Immature natural killer cell (primary cell): ENCODE data around the gene FNBP1L. TPM values are rescaled to one million over a fixed set of nuclear protein-coding genes. Genes with fewer than 3 reads are reported as not detected.
"Not testable (repeated sequence)": the region's sequence is repeated elsewhere in the genome, so short reads cannot be mapped to it uniquely, and the experiment has no call there.

Experiments used
- DNase-seq, 3 donors: peaks; one replicate each; pipeline ENCODE4 v3.0.0; 2022; ENCODE audit warnings: mixed read lengths in 1 of 3
- H3K27ac Mint-ChIP-seq, 6 donors: one replicate each; pipeline ENCODE4 v1.8.0; 2020; ENCODE audit warnings: mixed read lengths in 6 of 6, mild to moderate bottlenecking in 5 of 6, inconsistent platforms in 4 of 6, moderate library complexity in 3 of 6
- H3K27me3 Mint-ChIP-seq, 3 donors: one replicate each; pipeline ENCODE4 v1.8.0; 2020 to 2021; ENCODE audit warnings: low read depth in 3 of 3, mild to moderate bottlenecking in 3 of 3, mixed read lengths in 3 of 3, moderate library complexity in 3 of 3, inconsistent platforms in 1 of 3
- H3K36me3 Mint-ChIP-seq, 3 donors: one replicate each; pipeline ENCODE4 v1.8.0; 2020; ENCODE audit warnings: mixed read lengths in 3 of 3, inconsistent platforms in 2 of 3, mild to moderate bottlenecking in 2 of 3
- H3K4me1 Mint-ChIP-seq, 2 donors: one replicate each; pipeline ENCODE4 v1.8.0; 2020; ENCODE audit warnings: inconsistent platforms in 2 of 2, mild to moderate bottlenecking in 2 of 2, mixed read lengths in 2 of 2, moderate library complexity in 1 of 2
- H3K4me3 Mint-ChIP-seq, 5 donors: one replicate each; pipeline ENCODE4 v1.8.0; 2020; ENCODE audit warnings: mild to moderate bottlenecking in 5 of 5, mixed read lengths in 5 of 5, inconsistent platforms in 3 of 5, moderate library complexity in 3 of 5
- H3K9me3 Mint-ChIP-seq, 6 donors: one replicate each; pipeline ENCODE4 v1.8.0; 2020; ENCODE audit warnings: mild to moderate bottlenecking in 6 of 6, mixed read lengths in 6 of 6, inconsistent platforms in 4 of 6, moderate library complexity in 3 of 6
- polyA plus RNA-seq, 3 donors: library from polyadenylated mRNA; unstranded; fragments of 300-500 nt; fragmentation: Illumina TruSeq; gene quantifications; one replicate each; pipeline ENCODE4 v1.2.3, GENCODE V29; 2021

Gene FNBP1L
- polyA plus RNA-seq, 3 donors from 2014 or later: 0.18 to 0.21 TPM; not detected in 1

DNA sequence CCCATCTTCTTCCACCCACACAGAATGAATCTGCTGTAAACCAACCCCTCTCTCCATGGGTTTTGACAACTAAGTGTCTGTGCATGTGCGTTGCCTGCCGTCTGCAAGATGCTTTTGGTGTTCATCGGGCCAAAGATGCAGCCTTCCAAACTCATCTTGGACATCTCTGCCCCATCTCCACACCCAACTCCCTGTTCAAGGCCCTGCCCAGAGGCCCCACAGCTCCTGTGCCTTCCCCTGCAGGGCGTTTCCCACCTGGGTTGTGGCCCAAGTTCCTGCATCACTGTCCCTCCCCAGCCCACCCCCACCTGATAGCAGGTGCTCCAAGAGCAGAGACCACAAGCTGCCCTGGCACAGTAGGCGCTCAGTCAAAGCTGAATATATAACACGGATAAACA is 130.5 kb downstream of the FNBP1L start:
- H3K36me3 Mint-ChIP-seq: no peaks in the 10 kb centered on the region
- no peak overlapping the region for H3K27ac Mint-ChIP-seq
- H3K9me3 Mint-ChIP-seq: no peaks in the 10 kb centered on the region
- H3K4me3 Mint-ChIP-seq: no peak overlapping the region
- peaks cover 0 to 2% (median 0%) of the 10 kb centered on the region in 3 donors for H3K27me3 Mint-ChIP-seq
- DNase-seq: no peak
- no peaks in the 10 kb centered on the region for H3K4me1 Mint-ChIP-seq

DNA sequence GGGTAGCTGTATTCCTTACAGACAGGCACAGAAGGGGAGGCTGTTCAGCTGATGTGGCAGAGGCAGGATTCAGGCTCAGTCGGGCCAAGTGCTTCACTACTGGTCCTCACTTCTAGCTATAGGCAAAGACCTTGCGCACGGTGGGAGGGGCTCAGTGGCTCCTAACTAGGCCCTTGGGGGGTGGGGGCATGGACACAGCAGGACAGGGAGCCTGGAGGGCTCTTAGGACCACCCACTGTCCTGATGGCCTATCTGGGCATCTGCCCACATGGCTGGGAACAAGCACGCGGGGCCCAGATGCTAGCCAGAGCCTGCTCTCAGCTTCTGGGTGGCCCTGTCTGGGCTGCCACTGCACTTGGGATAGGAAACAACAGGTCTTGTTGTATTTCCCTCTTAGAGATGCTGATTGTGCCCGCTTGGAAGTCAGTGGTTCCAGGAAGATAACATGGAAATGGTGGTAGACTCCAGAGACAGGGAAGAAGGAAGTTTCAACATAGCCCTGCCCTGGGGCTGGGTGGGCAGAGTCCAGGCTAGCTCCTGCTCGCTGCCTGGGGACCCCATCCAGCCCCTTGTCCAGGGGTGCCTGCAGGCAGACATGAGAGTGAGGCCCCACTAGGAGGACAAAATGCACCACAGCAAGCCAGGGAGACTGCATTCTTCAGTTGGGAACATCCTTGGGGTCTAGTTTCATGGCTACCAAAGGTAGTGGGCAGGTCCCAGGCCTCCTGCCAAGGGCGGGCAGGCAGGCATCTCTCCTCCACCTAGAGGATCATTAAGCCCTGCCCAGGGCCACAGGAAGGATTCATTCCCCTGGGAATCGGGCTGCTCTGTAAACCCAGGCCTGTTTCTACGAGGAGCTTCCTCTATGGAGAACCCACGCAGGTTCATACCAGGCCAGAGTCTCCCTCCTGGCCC is 131.2 kb downstream of the FNBP1L start:
- no peak for DNase-seq
- Mint-ChIP-seq H3K27me3 (peaks cover 0 to 2% (median 0%) of the 10 kb centered on the region in 3 donors), H3K4me1 (no peaks in the 10 kb centered on the region), H3K4me3 (no peak overlapping the region), H3K9me3 (no peaks in the 10 kb centered on the region), H3K27ac (no peak overlapping the region), H3K36me3 (no peaks in the 10 kb centered on the region)

DNA sequence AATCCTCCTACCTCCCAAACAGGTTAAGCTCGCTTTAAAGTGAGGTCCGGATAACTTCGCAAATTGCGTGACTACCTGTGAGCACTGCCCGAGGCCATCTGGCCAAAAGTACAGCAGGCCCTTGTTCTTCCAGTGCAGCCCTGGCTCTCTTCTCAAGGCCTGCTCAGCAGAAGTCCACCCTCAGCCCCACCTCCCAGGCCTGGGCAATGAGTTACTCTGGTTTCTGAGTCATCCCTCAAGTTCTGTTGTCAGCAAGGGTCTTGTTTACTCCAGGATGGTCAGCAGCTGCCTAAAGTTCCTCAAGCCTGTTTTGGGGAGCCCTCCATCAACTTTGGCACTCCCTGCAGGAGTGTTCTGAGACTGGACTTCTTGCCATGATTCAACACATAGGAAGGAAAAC is 132.0 kb downstream of the FNBP1L start:
- no peaks in the 10 kb centered on the region for H3K4me1 Mint-ChIP-seq
- no peaks in the 10 kb centered on the region for H3K36me3 Mint-ChIP-seq
- no peak for DNase-seq

DNA sequence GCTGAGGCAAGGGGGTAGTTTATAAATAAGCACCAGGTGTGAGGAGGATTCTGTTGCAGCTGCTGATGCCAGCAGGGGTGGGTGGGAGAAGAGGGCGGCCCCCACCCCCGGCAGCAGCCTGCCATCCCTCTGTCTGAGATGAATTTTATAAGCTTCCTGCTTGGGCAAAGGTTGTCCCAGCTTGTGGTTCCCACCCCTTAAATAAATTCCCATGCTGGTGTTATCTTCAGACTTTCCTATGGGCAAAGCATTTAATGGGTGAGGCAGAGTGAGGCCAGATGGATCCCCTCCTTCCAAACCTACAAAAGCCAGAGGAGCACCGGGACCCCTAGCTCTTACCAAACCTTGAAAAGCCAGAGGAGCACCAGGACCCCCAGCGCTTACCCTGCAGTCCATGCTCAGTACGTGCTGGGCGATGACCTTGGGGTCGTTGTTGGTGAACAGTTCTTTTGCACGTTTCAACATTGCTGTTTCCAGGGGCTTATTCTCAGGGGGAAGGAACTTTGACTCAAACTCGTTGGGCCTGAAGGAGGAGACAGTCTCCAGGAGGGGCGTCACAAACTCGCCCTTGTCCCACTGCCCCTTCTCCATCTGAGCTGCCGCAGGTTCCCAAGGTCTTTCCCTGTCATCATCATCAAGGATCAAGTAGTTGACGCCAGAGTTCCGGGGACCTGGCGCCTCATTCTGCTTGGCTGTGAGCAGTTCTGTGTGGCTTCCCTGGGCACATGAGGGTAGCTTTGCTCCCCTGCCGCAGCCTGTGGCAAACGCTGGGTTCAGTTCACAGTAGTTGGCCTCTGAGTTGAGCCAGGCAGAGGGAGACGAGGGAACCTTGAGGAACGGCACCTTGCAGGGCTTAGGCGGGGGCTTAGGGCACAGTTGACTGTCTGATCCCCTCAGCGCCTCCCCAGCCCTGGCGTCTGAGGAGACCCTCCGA is 134.3 kb downstream of the FNBP1L start:
- Mint-ChIP-seq H3K27ac (no peak overlapping the region), H3K27me3 (peaks cover 0 to 2% (median 0%) of the 10 kb centered on the region in 3 donors), H3K4me1 (no peaks in the 10 kb centered on the region), H3K9me3 (no peaks in the 10 kb centered on the region), H3K4me3 (no peak overlapping the region), H3K36me3 (no peaks in the 10 kb centered on the region)
- no peak for DNase-seq

More for the DNA sequence above, 132.0 kb downstream of the FNBP1L start:
- no peaks in the 10 kb centered on the region for H3K9me3 Mint-ChIP-seq
- H3K27ac Mint-ChIP-seq: no peak overlapping the region
- H3K27me3 Mint-ChIP-seq: peaks cover 0 to 2% (median 0%) of the 10 kb centered on the region in 3 donors
- H3K4me3 Mint-ChIP-seq: no peak overlapping the region

DNA sequence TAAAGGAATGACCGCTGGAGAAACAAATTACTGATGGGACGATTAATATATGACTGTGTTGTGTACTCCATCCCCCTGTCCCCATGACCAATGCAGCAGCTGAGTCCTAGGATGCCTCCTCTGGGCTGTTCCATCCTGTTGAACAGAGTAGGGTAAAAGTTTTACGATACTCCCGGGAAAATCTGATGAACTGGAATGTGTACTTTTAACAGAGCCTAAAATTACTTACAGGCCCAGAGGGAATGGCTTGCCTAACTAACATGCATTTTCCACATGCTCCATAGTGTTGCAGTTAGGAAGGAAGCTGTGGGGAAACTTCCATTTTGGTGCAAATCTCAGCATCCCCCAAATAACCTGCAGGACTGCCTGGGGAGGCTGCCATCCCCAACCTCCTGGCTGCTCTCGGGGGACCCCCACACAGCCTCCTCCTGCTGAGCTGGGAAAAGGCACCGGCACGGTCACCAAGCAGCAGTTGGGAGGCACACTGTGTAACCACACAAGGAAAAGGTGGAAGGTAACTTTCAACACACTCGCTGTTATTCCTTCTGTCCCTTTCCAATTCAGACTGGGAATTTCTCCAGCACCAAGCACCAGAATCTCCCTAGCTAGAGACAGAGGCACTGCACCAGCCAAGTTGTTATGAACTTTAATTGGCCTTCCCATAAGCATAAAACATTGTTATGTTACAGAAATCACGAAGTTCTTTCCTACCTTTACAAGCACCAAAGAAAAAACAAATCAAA is 136.5 kb downstream of the FNBP1L start:
- H3K9me3 Mint-ChIP-seq: no peaks in the 10 kb centered on the region
- no peak overlapping the region for H3K4me3 Mint-ChIP-seq
- peaks cover 8 to 11% of the 10 kb centered on the region in 2 donors for H3K4me1 Mint-ChIP-seq
- no peak overlapping the region for H3K27ac Mint-ChIP-seq
- H3K27me3 Mint-ChIP-seq: peaks cover 0 to 2% (median 0%) of the 10 kb centered on the region in 3 donors
- DNase-seq: no peak
- no peaks in the 10 kb centered on the region for H3K36me3 Mint-ChIP-seq

DNA sequence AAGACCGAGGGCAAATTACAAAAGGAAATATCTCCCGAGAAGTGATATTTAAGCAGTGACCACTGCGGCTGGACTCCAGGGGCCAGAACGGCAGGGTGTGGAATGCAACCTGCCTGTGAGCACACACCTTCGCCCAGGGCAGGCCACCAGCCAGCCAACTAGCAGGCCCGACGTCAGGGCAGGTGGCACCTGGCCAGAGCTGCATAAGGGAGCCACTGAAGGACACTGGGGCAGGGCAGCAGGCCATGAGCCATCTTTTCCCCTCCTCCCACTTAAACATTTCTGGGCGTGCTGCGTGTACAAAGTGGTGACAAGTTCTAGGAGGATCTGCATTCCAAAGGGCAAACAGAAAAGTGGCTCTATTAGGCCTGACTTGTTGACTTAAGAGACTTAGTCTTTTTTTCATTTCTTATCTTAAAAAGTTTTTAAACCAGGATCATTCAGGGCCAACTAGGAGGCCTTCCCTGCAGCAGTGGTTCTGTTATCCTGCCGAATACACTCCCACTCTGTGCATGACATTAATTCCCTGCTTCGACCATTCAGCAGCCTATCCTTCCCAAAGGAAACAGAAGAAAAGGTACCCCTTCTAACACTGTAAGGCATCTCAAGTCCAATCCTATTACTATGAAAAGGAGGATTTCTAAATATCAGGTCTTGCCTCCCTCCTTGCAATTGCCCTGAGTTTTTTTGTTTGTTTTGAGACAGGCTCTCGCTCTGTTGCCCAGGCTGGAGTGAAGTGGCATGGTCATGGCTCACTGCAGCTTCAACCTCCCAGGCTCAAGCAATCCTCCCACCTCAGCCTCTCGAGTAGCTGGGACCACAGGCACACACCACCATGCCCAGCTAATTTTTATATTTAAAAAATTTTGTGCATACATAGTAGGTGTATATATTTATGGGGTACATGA is 137.4 kb downstream of the FNBP1L start:
- Mint-ChIP-seq H3K4me3 (no peak overlapping the region), H3K9me3 (no peaks in the 10 kb centered on the region), H3K36me3 (no peaks in the 10 kb centered on the region), H3K27ac (no peak overlapping the region), H3K4me1 (peaks cover 15 to 17% of the 10 kb centered on the region in 2 donors), H3K27me3 (peaks cover 0 to 2% (median 0%) of the 10 kb centered on the region in 3 donors)
- DNase-seq: no peak

DNA sequence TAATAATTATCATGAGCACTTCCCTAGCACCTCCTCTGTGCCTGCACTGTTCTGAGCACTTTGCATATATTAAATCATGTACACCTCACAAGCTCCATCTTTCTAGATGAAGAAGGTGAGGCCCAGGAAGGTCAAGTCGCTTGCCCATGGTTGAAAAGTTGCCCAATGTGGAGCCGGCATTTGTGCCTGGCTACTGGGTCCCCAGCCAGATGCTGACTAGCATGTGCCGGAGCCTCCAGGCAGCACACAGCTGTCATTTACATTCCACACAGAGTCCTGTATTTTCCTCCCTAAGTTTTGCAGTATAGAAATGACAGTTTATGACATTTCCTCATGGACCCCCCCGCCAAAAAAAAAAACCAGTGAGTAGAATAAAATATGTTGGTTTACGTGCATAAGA is 139.4 kb downstream of the FNBP1L start:
- Mint-ChIP-seq H3K27me3 (peaks cover 0 to 2% (median 0%) of the 10 kb centered on the region in 3 donors), H3K27ac (no peak overlapping the region), H3K36me3 (no peaks in the 10 kb centered on the region), H3K9me3 (no peaks in the 10 kb centered on the region), H3K4me1 (peaks cover 31 to 37% of the 10 kb centered on the region in 2 donors), H3K4me3 (no peak overlapping the region)
- DNase-seq: no peak

DNA sequence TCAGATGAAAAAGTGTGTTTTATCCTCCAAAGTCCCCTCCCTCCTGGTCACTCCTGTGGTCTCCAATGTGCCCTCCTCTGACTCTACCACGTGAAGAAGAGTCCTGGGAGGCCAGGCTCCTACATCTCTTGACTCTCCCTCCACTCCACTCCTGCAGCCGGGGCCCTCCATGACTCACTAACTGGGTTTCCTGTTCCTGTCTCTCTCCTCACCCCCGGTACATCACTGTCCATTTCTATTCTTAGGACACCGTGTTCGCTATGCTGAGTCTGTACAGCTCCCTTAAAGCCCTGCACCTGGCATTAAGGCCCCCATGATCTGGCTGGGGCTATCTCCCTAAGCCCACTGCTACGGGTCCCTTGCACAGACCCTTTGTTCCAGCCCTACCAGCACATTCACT is 140.3 kb downstream of the FNBP1L start:
- Mint-ChIP-seq H3K27ac (no peak overlapping the region), H3K9me3 (no peaks in the 10 kb centered on the region), H3K4me3 (no peak overlapping the region), H3K27me3 (peaks cover 0 to 2% (median 0%) of the 10 kb centered on the region in 3 donors), H3K36me3 (no peaks in the 10 kb centered on the region), H3K4me1 (peaks cover 33 to 39% of the 10 kb centered on the region in 2 donors)
- no peak for DNase-seq

DNA sequence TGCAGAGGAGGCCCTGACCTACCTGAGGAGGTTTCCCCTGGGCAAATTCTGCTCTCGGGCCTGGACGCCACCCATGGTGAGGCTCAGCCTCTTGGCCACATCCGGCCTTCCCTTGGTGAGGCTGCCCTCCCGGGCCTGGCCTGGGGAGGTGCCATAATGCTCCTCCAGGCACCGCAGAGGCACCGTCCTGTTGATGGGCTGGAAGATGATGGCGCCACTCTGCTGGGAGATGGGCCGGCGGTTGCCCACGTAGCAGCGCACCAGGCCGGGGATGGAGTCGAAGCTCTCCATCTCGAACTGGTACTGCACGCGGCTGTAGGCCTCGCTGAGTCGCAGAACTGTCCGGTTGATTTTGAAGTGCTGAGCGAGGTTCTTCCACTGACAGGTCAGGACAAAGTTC is 141.0 kb downstream of the FNBP1L start:
- DNase-seq: no peak
- H3K27ac Mint-ChIP-seq: no peak overlapping the region
- H3K9me3 Mint-ChIP-seq: no peaks in the 10 kb centered on the region
- H3K4me3 Mint-ChIP-seq: no peak overlapping the region
- no peaks in the 10 kb centered on the region for H3K36me3 Mint-ChIP-seq
- H3K4me1 Mint-ChIP-seq: peaks cover 33 to 39% of the 10 kb centered on the region in 2 donors
- H3K27me3 Mint-ChIP-seq: peaks cover 0 to 2% (median 0%) of the 10 kb centered on the region in 3 donors

DNA sequence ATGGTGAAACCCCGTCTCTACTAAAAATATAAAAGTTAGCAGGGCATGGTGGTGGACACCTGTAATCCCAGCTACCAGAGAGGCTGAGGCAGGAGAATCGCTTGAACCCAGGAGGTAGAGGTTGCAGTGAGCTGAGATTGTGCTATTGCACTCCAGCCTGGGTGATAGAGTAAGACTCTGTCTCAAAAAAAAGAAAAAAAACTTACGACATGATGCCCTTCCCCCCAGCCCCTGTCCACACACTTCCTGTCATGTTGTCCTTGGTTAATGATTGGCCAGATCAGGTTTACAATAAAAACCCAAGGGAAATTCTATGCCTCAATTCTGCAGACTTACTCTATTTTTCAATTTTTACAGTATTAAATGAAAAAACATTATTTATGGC is 143.4 kb downstream of the FNBP1L start:
- peak overlapping the region in 2 of 6 donors; percentile 60 to 80 for H3K27ac Mint-ChIP-seq
- H3K4me3 Mint-ChIP-seq: peak overlapping the region in 2 of 5 donors; percentile 50 to 60
- not testable (repeated sequence) for H3K36me3 Mint-ChIP-seq

DNA sequence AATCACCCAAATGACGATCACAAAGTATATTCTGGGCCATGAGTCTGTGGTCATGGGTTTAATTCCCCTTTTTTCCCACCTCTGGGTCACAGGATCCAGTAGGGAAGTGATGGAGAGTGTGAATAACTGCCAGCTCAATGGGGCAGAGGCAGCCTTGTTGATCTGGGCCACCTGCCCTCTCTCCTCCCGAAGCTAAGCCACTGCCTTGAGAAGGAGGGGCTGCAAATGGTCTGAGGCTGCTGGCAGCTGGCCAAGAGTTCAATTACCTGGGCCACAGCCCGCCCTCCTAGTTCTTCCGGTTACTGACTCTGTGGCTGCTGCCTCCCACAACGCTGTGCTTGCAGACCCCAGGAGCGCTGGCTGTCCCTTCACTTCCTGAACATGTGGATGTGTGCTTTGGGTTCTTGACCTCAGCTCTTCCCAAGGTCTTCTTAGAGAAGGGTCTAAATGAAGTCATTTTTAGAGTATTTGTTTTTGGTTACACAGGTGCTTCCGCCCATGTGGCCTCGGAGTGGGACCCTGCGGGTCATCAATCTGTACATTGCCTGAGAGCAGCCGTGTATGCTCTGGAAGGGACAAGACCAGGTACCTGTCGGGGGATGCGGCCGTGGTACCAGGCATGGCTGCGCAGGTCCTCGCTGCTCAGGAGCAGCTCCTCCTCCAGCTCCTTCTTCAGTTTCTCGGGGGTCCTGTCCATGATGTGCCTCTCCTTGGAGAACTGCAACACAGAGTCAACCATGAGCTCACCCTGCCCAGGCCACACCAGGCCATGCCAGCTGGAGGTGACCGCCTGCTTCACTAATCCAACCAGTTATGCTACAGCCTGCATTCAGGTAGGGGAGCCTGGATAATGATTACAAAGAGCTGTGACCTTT is 144.0 kb downstream of the FNBP1L start:
- peak; percentile 32 to 48 (median 45) for DNase-seq
- Mint-ChIP-seq H3K36me3 (no peaks in the 10 kb centered on the region), H3K27ac (peak overlapping the region in 5 of 6 donors; percentile 59 to 80 (median 70)), H3K27me3 (peaks cover 0 to 4% (median 2%) of the 10 kb centered on the region in 3 donors), H3K4me3 (peak overlapping the region in 4 of 5 donors; percentile 50 to 79 (median 60)), H3K4me1 (peaks cover 33 to 39% of the 10 kb centered on the region in 2 donors), H3K9me3 (no peaks in the 10 kb centered on the region)

More for the DNA sequence above, 143.4 kb downstream of the FNBP1L start:
- not testable (repeated sequence) for H3K27me3 Mint-ChIP-seq, DNase-seq, H3K9me3 Mint-ChIP-seq
- H3K4me1 Mint-ChIP-seq: peaks cover 33 to 39% of the 10 kb centered on the region in 2 donors

DNA sequence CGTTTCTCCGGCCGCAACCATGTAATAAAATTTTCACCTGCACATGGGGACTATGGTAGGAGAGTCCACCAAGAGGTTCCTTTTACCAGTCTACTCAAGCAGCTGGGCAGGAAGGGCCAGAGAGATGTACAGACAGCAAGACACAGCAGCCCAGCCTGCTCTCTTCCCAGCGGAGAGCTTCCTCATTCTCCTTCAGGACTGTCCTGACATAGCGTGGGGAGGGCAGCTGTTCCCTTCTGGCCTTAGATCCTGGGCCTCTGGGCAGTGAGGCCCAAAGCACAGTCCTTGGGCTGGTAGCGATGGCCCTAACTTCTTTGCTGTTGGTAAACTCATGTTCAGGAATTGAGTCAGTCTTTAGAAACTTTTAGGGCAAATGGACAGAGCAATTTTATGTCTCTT is 144.6 kb downstream of the FNBP1L start:
- no peak for DNase-seq
- Mint-ChIP-seq H3K9me3 (no peaks in the 10 kb centered on the region), H3K4me1 (peaks cover 33 to 39% of the 10 kb centered on the region in 2 donors), H3K27me3 (peaks cover 0 to 4% (median 2%) of the 10 kb centered on the region in 3 donors), H3K27ac (peak overlapping the region in 5 of 6 donors; percentile 23 to 73 (median 54)), H3K4me3 (no peak overlapping the region), H3K36me3 (no peaks in the 10 kb centered on the region)
